ENCODE data around the gene JAM2. TPM values are rescaled to one million over a fixed set of nuclear protein-coding genes. Genes with fewer than 3 reads are reported as not detected.
A peak's percentile ranks its signal among the peaks of the same experiment; 100 is the strongest.
"Not testable (repeated sequence)": the region's sequence is repeated elsewhere in the genome, so short reads cannot be mapped to it uniquely, and the experiment has no call there.

JAM2 gene
- total RNA-seq, 1 experiment from 2014 or later = 0.26 TPM

DNA sequence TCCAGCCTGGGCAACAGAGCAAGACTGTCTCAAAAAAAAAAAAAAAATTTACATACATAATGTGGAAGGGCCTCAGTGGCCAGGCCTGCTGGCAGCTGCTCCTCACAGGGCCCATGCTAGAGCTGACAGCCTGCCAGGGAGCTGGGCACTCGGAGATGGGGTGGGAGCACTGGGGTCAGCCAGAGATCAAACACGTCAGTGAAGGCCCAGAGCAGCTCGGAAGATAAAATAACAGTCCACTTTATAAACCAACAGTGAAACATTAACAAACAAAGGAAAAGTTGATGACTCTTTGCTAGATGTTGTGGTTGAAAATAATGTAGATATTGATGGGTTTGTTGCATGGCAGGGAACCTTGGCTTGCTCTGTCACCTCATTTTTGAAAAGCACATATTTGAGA, 52.9 kb downstream of the JAM2 start:
- no peak for DNase-seq (ENCODE audit: low read depth, low spot score)
- in situ Hi-C loops (cut with HindIII; ENCODE audit: low pct_unique_long_range_greater_than_20kb, low sequenced_read_pairs) = no loop called here

DNA sequence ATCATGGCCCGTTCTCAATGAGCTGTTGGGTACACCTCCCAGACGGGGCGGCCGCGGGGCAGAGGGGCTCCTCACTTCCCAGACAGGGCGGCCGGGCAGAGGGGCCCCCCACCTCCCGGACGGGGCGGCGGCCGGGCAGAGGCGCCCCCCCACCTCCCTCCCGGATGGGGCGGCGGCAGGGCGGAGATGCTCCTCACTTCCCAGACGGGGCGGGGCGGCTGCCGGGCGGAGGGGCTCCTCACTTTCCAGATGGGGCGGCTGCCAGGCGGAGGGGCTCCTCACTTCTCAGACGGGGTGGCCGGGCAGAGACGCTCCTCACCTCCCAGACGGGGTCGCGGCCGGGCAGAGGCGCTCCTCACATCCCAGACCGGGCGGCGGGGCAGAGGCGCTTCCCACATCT, 56.4 kb downstream of the JAM2 start:
- in situ Hi-C loops (cut with HindIII; ENCODE audit: low pct_unique_long_range_greater_than_20kb, low sequenced_read_pairs); DNase-seq (ENCODE audit: low read depth, low spot score): not testable (repeated sequence)

DNA sequence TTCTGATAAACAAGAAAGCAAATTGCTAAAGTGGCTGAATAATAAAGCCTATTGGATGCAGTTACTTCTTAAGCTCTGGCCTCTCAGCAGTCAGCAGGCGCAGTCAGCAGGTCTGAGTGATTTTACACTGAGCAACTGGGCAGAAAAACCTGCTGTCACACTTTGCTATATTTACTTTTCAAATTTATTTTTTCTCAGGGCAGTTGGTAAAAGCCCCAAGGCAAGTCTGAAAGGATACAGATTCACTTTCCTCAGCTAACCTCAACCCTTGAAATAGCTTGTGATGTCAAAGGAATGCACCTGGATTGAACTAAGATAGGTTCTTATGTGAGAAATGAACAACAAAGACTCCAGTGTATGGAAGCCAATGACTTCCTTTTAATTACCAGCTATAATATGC, 61.7 kb downstream of the JAM2 start:
- no peak for DNase-seq (ENCODE audit: low read depth, low spot score)
- in situ Hi-C loops (cut with HindIII; ENCODE audit: low pct_unique_long_range_greater_than_20kb, low sequenced_read_pairs) = no loop called here

DNA sequence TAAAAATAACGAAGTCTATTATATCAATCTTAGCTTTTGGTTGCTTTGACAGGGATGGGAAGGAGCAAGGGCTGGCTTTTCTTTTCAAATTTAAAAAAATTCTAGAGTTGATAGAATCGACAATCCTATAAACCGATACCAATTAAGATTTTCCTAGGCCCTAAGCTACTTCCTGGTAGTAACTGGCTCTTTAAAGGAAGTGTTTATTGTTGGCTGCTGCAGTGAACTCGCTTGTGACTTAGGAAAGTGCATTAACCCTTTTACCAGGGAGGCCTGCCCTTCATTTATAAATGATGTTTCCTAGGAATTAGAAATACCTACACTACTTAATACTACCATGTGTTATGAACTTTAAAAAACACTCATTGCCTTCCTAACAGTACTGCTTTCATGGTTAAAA, 62.5 kb downstream of the JAM2 start:
- in situ Hi-C loops (cut with HindIII; ENCODE audit: low pct_unique_long_range_greater_than_20kb, low sequenced_read_pairs) = no loop called here
- DNase-seq (ENCODE audit: low read depth, low spot score) = no peak

DNA sequence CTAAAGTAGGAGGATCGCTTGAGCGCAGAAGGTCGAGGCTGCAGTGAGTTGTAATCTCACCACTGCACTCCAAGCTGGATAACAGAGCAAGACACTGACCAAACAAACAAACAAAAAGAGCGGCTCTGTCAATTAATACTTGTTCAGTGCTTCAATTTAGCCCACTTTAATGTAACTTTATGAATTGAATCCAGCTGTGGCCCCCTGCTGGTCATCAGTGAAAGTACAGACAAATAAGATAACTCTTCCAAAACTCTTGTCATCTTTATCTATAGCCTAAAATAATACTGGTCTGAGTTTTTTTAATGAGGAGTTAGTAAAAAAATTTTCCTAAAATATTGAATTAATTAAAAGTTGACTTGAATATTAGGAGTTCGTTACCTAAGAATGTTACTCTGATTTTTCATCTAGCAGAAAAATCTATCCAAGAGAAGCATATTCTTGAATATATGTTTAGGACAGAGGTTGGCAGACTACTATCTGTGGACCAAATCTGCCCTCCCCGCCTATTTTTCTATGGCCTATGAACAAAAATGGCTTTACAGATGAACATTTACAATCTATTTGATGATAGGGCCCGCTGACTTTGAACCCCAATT, 69.5 kb downstream of the JAM2 start:
- peak; percentile 66 for DNase-seq (ENCODE audit: low read depth, low spot score)
- in situ Hi-C loops (cut with HindIII; ENCODE audit: low pct_unique_long_range_greater_than_20kb, low sequenced_read_pairs) = no loop called here

DNA sequence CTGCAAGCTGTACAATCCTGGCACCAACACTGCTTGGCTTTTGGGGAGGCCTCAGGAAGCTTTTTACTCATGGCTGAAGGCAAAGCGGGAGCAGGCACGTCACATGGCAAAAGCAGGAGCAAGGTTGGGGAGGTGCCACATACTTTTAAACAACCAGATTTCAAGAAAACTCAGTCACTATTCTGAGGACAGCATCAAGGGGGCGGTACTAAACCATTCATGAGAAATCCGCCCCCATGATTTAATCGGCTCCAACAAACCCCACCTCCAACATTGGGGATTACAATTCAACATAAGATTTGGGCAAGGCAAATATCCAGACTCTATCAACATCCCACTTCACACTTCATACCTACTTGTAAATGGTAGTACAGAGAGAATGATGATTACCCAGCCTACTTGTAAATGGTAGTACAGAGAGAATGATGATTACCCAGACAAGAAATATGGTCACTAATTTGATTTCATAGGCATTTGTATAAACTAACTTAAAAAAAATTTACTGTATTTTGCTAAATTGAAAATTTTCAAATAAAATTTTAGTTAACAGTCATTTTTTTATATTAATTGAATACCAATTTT, 70.7 kb downstream of the JAM2 start:
- peak; percentile 24 for DNase-seq (ENCODE audit: low read depth, low spot score)
- in situ Hi-C loops (cut with HindIII; ENCODE audit: low pct_unique_long_range_greater_than_20kb, low sequenced_read_pairs) = loop anchor here (10.0 kb wide), 1 partner anchor 85 kb away; no protein-coding TSS in a partner anchor

DNA sequence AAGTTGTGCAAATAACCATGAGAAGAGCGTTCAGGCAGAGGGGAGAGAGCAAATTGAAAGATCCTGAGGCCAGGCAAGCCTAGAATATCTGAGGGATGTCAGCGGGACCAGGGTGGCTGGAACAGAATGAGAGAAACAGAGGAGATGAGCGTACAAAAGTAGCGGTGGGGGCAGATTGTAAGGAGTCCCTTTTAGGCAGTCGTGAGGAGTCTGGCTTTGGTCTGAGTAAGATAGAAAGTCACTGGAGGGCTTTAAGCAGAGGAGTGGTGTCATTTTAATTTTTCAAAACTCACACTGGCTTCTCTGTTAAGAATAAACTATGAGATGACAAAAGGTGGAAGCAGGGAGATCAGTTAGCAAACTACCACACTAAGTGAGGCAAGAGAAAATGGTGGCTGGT, 71.5 kb downstream of the JAM2 start:
- in situ Hi-C loops (cut with HindIII; ENCODE audit: low pct_unique_long_range_greater_than_20kb, low sequenced_read_pairs) = loop anchor here (10.0 kb wide), 1 partner anchor 86 kb away; no protein-coding TSS in a partner anchor
- no peak for DNase-seq (ENCODE audit: low read depth, low spot score)

DNA sequence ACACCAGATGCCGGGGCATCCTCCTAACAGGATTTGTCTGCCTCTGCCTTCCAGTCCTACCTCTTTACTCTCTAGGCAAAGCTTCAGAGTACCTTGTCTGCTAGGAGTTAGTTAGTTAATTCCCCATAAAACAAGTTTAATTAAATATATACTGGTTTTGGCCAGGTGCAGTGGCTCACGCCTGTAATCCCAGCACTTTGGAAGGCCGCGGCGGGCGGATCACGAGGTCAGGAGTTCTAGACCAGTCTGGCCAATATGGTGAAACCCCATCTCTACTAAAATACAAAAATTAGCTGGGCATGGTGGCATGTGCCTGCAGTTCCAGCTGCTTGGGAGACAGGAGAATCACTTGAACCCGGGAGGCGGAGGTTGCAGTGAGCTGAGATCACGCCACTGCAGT, 75.0 kb downstream of the JAM2 start:
- in situ Hi-C loops (cut with HindIII; ENCODE audit: low pct_unique_long_range_greater_than_20kb, low sequenced_read_pairs) = loop anchor here (10.0 kb wide), 1 partner anchor 89 kb away; no protein-coding TSS in a partner anchor
- DNase-seq (ENCODE audit: low read depth, low spot score) = not testable (repeated sequence)

DNA sequence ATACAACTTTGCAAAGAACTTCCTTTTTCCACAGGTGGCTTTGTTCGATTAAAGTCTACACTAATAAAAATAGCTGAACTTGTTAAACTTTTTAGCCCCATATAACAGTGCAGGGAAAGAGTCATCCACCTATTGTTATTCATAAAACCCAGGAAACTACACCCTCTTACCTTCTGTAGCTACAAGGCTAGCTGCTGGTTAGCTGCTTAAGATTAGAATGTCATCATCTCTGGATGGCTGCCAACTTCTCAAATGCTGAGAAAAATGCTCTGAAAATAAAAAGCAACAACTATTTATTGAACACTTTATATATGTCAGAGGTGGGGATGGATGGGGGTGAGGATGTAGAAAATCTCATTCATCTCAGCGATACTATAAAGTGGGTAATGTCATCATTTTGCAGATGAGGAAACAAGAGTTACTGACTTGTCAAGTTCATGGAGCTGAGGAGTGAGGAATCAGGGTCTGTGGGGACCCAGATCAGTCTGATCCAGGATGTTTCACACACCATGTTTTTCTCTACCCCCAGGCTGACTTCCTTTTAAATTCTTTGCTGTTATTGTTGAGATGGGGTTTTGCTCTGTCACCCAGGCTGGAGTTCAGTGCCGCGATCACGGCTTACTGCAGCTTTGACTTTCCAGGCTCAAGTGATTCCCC, 78.6 kb downstream of the JAM2 start:
- DNase-seq (ENCODE audit: low read depth, low spot score) = no peak
- in situ Hi-C loops (cut with HindIII; ENCODE audit: low pct_unique_long_range_greater_than_20kb, low sequenced_read_pairs) = loop anchor here (10.0 kb wide), 1 partner anchor 93 kb away; no protein-coding TSS in a partner anchor

DNA sequence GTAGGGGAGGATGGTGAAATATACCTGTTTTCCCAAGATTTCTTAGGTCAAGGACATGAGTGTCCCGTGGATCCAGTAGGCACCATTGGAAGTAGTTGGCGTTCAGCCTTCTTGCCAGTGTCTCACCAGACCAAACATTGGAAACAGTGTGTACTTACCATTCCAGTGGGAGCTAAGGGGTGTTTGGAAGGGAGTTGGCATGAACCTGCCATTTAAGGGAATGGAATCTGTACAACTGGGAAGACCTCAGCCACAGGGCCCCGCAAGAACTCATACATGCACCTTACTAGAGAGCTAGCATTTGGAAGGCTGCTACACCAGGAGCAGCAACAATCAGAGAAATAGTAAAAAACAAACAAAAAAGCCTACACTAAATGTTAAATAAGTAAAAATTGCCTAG, 82.9 kb downstream of the JAM2 start:
- in situ Hi-C loops (cut with HindIII; ENCODE audit: low pct_unique_long_range_greater_than_20kb, low sequenced_read_pairs) = no loop called here
- DNase-seq (ENCODE audit: low read depth, low spot score) = no peak

DNA sequence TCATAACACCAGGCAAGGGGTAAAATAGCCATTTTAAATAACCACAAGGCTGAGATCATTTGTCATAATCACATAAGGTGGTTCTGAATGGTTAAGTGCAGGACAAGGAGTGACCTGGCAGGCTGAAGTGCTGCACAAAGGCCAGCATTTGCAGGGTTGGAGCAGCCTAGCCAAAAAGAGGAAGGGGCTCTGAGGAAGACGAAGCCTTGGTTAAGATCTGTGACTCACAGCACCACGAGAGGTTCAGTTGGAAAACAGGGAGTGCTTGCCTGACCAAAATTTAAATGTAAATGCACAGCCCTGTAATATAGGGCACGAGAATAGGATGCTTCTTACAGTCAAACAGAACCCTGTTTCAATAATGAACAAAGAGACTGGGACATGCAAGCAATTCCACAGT, 83.6 kb downstream of the JAM2 start:
- DNase-seq (ENCODE audit: low read depth, low spot score) = no peak
- in situ Hi-C loops (cut with HindIII; ENCODE audit: low pct_unique_long_range_greater_than_20kb, low sequenced_read_pairs) = no loop called here

DNA sequence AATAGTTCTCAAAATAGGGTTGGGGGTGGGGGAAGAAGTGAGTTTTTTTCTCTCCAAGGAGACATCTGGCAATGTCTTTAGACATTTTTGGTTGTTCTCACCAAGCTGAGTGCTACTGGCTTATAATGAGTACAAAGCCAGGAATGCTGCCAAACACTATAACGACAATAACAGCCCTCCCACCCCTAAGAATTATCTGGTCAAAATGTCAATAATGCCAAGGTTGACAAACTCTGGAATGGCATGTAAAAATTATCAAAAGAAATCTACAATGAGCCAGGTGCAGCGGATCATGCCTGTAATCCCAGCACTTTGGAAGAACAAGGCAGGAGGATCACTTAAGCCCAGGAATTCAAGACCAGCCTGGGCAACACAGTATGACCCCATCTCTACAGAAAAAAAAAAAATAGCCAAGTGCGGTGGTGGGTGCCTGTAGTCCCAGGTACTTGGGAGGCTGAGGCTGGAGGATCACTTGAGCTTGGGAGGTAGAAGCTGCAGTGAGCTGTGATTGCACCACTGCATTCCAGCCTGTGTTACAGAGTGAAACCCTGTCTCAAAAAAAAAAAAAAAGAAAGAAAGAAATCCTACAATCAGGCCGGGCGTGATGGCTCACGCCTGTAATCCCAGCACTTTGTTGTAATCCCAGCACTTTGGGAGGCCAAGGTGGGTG, 93.2 kb downstream of the JAM2 start:
- DNase-seq (ENCODE audit: low read depth, low spot score) = no peak
- in situ Hi-C loops (cut with HindIII; ENCODE audit: low pct_unique_long_range_greater_than_20kb, low sequenced_read_pairs) = no loop called here

DNA sequence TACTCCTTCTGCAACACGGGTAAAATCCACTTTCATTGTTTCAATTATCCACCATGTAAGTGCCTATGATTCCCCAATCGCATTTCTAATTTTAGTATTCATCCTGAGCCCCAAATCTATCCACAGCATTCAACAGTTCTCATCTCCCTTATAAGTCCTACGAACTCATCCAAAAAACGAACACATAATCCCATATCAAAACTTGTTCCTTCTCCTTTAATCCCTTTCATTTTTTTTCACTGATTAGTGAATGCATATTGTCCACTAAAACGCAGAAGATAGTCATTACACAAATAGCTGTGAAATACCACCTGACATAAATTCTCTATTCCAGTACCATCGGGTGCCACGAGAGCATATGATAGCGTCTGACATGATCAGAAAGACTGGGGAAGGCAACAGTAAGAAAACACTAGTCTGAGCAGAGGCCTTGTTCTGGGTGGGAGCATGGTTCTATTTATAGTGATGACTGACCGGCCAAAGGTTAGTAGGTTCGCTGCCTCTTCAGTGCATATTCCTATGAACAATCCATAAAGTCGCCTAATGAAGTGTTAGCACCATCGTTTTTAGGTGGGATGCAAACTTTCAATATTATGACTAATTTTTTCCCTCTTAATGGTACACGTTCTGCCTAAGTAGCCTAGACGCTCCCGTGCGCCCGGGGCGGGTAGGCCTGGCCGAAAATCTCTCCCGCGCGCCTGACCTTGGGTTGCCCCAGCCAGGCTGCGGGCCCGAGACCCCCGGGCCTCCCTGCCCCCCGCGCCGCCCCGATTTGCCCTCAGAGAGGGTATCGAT, 95.0 kb downstream of the JAM2 start:
- peak; percentile 45 for DNase-seq (ENCODE audit: low read depth, low spot score)
- in situ Hi-C loops (cut with HindIII; ENCODE audit: low pct_unique_long_range_greater_than_20kb, low sequenced_read_pairs) = no loop called here

DNA sequence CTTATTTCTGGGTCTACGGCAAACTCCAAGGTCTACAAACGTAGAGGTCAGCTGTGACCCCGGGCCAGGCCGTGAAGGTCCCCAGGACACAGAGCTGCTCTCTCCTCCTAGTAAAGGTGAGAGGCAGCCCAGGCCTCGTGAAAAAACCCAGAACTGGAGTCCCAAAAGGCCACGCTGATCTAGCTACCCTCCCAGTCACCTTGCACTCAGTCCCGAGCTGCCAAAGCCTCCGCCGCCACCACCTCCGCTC, 95.5 kb downstream of the JAM2 start:
- DNase-seq (ENCODE audit: low read depth, low spot score) = no peak
- in situ Hi-C loops (cut with HindIII; ENCODE audit: low pct_unique_long_range_greater_than_20kb, low sequenced_read_pairs) = no loop called here

DNA sequence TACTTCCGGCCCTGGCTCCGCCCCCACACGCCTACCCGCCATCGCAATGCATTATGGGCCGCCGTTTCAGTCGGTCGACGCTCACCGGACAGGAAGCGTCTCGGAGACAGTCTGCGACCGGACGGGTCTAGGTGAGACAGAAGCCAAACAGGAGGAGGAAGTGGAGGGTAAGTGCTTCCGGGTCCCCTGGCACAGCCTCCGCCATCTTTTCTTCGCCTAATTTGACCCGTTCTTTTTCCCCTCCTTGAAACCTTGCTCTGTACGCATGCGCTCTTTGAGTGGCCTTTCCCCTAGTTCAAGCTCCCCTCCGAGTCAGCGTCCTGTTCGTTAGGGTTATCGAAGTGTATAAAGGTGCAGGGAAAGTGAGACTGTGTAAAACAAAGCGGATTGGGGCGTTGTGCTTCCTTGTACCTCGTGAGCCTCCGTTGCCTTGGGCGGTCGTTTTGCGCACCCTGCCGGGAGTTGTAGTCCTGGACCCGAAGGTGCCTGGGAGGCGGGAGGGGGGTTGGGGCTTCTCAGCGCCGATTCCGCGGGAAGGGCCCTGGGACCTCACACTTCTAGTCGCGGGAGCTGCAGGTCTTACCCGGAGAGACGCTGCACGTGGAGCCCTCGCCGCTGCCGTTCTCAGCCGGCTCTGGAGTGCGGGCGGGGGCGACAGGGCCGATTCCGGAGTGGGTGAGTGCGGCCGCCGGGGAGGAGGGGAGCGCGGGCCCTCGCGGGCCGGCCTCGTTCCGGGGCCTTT, 96.0 kb downstream of the JAM2 start, which contains the start of the genes ATP5PF and GABPA:
Gene ATP5PF, minus strand, starts transcription at position 1 of the 742 bp plus-strand sequence. CDS start 5,110 bp downstream, outside the sequence.
Gene GABPA, plus strand, starts transcription at position 69 of the 742 bp plus-strand sequence. CDS start 6,627 bp downstream, outside the sequence.
- in situ Hi-C loops (cut with HindIII; ENCODE audit: low pct_unique_long_range_greater_than_20kb, low sequenced_read_pairs) = no loop called here

DNA sequence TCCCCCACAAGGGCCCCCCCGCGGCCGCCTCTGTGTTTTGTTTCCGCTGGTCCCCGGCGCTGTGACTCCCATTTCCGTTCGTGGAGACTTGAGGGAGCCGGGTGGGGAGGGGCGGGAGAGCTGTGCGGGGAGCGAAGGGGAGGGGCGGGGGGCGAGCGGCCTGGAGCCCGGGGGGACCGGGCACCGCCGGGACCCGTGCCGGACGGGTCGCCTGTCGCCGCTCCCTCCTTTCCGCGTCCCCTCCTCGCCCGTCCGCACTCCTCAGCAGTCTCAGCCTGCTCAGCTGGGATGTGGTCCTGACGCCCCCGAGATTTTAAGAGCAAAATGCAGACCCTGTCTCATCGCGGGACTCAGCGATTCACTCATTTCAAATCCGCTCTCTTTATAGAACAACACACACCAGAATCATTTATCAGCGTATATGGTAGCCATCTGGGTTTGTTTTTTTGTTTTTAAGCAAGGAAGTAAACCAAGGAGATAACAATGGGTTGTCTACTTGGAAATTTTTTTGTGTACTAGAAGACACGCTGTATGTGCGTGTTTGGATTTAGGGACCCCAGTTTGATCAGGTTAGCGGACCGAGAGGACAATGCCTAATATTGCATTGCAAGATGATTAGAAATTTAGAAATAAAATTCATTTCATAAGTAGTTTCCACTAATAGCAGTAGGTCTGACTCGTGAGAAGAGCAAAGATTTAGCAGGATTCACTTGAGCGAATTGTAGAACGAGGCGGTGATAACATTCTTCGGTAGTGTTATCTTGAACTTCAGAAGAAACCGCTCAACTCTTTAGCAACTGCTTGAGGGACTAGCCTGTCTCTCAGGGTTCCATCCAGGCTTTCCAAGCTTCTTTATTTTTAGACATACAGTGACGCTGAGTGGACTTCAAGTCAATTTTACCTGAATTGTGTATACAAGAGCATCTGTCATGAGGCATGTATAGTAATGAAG, 96.9 kb downstream of the JAM2 start:
- peak; percentile 85 for DNase-seq (ENCODE audit: low read depth, low spot score)
- in situ Hi-C loops (cut with HindIII; ENCODE audit: low pct_unique_long_range_greater_than_20kb, low sequenced_read_pairs) = no loop called here

More for the DNA sequence above, 96.0 kb downstream of the JAM2 start, which contains the start of the genes ATP5PF and GABPA:
- peak; percentile 98 for DNase-seq (ENCODE audit: low read depth, low spot score)

Data from SK-MEL-5 (cell line).